ENCODE data around the gene OR1S2.
"Not testable (repeated sequence)": the region's sequence is repeated elsewhere in the genome, so short reads cannot be mapped to it uniquely, and the experiment has no call there.

The OR1S2 gene

GRCh38 chr11:58204042-58204441, at the start of gene OR1S2:
Gene OR1S2 (minus strand): TSS chr11:58204142. CDS start chr11:58204142, 0 bp downstream.
- DNase-seq, result no peak

GRCh38 chr11:58243954-58244353, 40.0 kb upstream of the OR1S2 start:
- DNase-seq, result no peak

- no peak for DNase-seq
These were observed 24.1 kb upstream of the OR1S2 start for GRCh38 chr11:58227956-58228615.

- DNase-seq, result no peak
These were observed 18.8 kb upstream of the OR1S2 start for GRCh38 chr11:58222721-58223120.

- no peak for DNase-seq
These were observed 12.5 kb upstream of the OR1S2 start for GRCh38 chr11:58216476-58216875.

- DNase-seq, result not testable (repeated sequence)
These were observed 8.5 kb upstream of the OR1S2 start, which contains the start of gene OR1S1 for GRCh38 chr11:58212420-58212819. Gene OR1S1 (plus strand): TSS chr11:58212720.

GRCh38 chr11:58199271-58199670, 4.7 kb downstream of the OR1S2 start:
- DNase-seq, result no peak

GRCh38 chr11:58195939-58196338, 8.0 kb downstream of the OR1S2 start:
- DNase-seq, result no peak

- no peak for DNase-seq
These were observed 10.6 kb downstream of the OR1S2 start for GRCh38 chr11:58193391-58193790.

GRCh38 chr11:58192229-58192628, 11.7 kb downstream of the OR1S2 start:
- DNase-seq, result no peak

- DNase-seq, result no peak
These were observed 15.2 kb downstream of the OR1S2 start, which contains the start of gene OR9Q2 for GRCh38 chr11:58188770-58189169. Gene OR9Q2 (plus strand): TSS chr11:58189070. CDS start chr11:58190491, 1,421 bp downstream.

- no peak for DNase-seq
These were observed 17.0 kb downstream of the OR1S2 start for GRCh38 chr11:58186938-58187337.

- no peak for DNase-seq
These were observed 24.3 kb downstream of the OR1S2 start for GRCh38 chr11:58179648-58180047.

- no peak for DNase-seq
These were observed 25.5 kb downstream of the OR1S2 start for GRCh38 chr11:58178444-58178843.

GRCh38 chr11:58177409-58178054, 26.4 kb downstream of the OR1S2 start:
- DNase-seq, result no peak

- no peak for DNase-seq
These were observed 38.3 kb downstream of the OR1S2 start for GRCh38 chr11:58165504-58166106.

- DNase-seq, result no peak
These were observed 39.0 kb downstream of the OR1S2 start for GRCh38 chr11:58164990-58165389.

- DNase-seq, result no peak
These were observed 39.6 kb downstream of the OR1S2 start for GRCh38 chr11:58164389-58164788.
